Left colon (tissue), 2 donors: Measurements from ENCODE around the gene KRTAP10-5. TPM values are rescaled to one million over a fixed set of nuclear protein-coding genes. Genes with fewer than 3 reads are reported as not detected.
"Not testable (repeated sequence)": the region's sequence is repeated elsewhere in the genome, so short reads cannot be mapped to it uniquely, and the experiment has no call there.

Source experiments
- ATAC-seq: fragments of 200-7000 bp; cut with Tn5 transposase; one replicate; pipeline ENCODE4 v1.9.1; 2020; ENCODE audit warnings: mild to moderate bottlenecking, moderate library complexity
- DNase-seq, 2 donors: peaks; one replicate each; pipeline ENCODE4 v3.0.0-alpha.2; 2020
- intact Hi-C, 2 donors: fragments of 100-400 bp; cut with DNase I in 1 of 2; cut with micrococcal nuclease in 1 of 2; formaldehyde crosslinking; loops; one replicate each; pipeline versions ENCODE4 v1.11.2 to v1.14.0; 2022; cut with DNase I, micrococcal nuclease
- total RNA-seq, 2 donors: library from RNA; stranded (reverse); fragmentation: NEBNext Ultra II Directional; extraction: Animal tissue kit (Norgen Biotek cat#: 25700); gene quantifications; one replicate each; pipeline ENCODE4 v1.2.1, GENCODE V29; 2021
- donor health status: DM: no; HTN: no; CAD: no.
- donor health status: DM: yes; HTN: yes; CAD: no.

Gene KRTAP10-5
- total RNA-seq, 2 donors from 2014 or later = not detected

GRCh38 chr21:44594406-44594916 is 14.1 kb upstream of the KRTAP10-5 start:
- DNase-seq = no peak
- intact Hi-C loops = no loop called here
- no peak for ATAC-seq

DNA sequence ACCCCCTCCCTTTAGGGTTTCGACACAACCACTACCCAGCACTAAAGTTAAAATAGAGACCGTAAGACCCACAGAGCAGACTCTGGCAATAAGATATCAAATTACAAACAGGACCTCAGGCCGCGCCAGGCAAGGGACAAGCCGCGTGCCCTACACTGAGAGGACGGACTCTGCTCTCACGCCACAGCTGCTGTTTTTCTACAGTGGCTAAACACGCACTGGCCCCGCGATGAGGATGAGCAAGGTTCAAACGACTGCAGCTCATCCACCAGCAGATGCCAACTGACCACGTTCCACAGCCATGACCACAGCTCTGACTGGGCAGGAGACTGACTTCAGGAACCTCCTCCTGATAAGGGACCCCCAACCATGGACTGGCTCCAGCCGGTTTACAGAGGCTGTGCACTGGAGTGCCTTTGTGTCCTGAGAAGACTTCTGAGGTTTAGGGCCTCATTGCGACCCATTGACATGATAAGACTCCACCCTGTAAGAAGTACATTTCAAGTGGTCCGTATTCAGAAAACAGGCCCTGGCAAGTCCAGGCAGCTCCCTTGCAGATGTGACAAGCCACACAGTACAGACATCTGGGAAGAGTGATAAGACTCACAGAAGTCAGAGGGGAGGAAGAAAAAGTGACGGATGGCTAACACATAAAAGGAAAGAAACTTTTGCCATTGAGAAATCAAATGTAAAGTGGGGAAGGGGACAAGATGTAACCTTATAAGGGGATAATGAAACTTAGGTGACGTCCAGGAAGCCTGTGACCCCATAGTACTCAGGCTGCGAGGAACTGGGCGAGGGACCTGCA is 13.4 kb upstream of the KRTAP10-5 start:
- ATAC-seq (no peak), DNase-seq (no peak)
- intact Hi-C loops = no loop called here

DNA sequence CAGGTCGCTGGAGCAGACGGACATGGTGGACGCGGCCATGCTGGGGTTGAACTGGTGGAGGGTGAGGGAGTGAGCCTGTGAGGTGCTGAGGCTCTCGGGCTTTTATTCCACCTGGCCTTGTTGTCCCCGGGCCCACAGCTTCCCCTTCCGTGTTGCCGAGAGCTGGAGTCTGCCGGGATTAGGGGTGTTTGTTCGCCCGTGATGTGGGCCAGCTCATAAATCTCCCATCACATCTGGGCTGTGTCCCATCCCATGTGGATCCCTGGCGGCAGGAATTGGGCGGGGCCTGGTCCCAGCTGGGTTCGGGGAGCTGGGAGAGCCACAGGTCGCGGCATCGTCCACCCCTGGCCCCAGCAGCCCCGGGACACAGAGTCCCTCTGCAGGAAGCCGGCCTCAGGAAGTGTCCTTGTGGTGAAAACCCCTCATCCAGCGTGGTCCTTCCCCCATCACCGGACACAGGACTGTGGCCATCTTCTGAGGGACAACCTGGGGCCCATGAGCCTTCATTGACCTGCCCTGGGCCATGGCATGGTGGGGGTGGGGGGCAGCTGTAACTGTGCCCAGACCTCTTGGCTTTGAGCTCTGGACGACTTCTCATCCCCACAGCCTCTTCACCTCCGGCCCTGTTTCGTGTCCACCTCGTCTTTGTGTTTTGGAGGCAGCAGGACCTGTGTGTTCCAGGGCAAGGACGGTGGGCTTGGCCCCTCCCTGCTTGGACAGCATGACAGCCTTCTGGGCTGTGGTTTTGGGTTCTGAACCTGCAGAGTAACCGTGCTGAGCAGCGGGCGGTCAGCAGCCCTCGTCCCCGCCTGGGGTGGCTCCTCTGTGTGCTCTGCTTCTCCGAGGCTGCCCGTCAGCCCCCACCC is 12.3 kb upstream of the KRTAP10-5 start, which contains the start of gene KRTAP10-6:
TSS of gene KRTAP10-6 (minus strand) at position 60 of the 866 bp plus-strand sequence. CDS start at position 39, 21 bp downstream.
- ATAC-seq = no peak
- intact Hi-C loops = no loop called here
- no peak for DNase-seq

- intact Hi-C loops, ATAC-seq, DNase-seq: not testable (repeated sequence)
Measured at GRCh38 chr21:44591801-44592130, 11.4 kb upstream of the KRTAP10-5 start.

DNA sequence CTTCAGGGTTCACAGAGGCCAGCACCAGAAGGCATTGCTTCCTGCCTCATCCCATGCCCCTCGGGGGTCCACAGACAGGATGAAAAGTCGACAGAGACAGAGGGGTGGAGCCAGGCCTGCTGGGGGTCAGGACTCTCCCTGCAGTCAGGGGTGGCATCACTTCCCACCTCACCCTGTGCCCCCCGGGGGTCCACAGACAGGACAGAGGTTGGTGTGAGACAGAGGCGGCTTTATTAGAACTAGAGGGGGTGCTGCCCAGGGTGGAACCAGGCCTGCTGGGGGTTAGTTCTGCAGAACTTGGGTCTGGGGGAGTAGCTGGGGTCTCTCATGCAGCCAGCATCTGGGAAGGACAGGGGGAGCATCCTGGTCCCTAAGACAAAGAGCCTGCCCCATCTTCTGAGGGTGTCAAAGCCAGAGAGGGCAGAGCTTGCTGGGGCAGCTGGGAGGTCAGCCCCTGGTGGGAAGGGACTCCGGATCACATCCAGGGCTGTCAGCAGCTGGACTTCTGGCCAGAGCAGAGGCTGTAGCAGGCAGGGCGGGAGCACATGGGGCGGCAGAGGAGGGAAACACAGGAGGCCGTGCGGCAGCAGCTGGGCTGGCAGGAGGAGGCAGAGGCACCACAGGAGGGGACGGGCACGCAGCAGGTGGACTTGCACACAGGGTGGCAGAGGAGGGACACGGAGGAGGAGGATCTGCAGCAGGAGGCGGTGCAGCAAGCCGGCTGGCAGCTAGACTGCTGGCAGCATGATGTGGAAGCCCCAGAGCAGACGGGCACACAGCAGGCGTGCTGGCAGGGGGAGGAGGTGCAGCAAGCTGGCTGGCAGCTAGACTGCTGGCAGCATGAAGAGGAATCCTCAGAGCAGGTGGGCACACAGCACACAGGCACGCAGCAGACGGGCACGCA is 10.7 kb upstream of the KRTAP10-5 start:
- ATAC-seq, DNase-seq, intact Hi-C loops: not testable (repeated sequence)

DNA sequence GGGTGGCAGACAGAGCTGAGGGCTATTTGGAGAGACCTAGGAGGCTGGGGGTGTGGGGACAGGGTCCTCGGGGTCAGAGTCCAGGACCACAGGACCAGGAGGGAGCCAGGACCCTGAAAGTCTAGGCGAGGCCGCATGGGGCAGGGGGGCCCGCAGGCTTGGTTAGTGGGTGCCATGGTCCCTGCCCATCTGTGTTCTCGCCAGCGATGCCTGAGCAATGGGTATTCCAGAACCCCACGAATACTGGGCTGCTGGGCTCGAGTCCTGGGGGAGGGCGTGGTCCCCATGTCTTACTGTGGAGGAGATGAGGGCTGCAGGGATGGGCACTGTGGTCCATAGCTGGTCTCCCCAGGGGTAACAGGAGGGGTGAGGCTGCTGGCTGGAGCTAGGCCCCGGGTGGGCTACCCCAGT is 9.9 kb upstream of the KRTAP10-5 start:
- intact Hi-C loops = no loop called here
- DNase-seq = no peak
- ATAC-seq = no peak

DNA sequence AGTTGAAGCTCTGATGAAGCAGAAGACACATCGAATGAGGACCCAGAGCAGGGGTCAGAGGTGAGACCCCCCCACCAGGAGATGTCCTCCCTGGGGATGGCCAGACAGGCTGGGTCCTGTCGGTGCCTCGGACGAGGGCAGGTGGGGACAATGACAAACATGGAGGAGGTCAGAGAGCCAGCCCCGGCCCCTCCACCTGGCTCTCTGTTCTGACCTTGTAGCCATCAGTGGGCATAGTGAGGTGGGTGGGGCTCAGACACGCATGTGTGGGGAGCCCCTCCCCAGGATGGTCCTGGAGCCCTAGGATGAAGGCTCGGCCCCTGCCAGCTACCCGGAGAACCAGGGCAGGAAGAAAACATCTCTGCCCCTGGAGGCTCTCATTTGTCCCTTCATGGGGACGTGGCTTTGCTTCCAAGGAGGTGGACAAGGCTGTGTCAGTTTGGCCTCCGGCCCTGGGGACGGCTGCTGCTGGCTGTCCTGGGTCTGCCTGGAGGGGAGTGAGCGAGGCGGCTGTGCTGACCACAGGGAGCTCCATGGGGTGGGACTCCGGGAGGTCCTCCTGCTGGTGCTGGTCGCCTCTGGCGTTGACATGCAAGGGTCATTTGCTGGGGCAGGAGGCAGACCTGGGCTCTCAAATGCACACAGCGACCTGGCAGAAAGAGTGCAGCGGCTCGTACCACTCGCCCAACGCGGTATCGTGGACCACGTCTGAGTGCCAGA is 9.3 kb upstream of the KRTAP10-5 start:
- intact Hi-C loops = no loop called here
- ATAC-seq (no peak), DNase-seq (no peak)

DNA sequence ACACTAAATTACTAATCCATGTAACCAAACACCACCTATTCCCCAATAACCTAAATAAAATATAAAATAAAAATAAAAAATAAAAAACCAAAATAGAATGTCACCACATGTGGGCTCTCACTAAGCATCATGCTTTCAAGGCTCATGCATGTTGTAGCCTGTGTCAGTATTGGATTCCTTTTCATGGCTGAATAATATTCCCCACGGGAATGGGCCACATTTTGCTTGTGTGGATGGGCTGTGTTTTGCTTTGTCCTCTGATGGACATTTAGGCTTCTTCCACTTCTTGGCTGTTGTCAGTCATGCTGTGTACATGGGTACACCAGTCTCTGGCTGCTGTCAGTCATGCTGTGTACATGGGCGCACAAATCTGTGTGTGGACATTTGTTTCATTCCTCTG is 8.7 kb upstream of the KRTAP10-5 start:
- ATAC-seq (no peak), DNase-seq (no peak)
- intact Hi-C loops = no loop called here

DNA sequence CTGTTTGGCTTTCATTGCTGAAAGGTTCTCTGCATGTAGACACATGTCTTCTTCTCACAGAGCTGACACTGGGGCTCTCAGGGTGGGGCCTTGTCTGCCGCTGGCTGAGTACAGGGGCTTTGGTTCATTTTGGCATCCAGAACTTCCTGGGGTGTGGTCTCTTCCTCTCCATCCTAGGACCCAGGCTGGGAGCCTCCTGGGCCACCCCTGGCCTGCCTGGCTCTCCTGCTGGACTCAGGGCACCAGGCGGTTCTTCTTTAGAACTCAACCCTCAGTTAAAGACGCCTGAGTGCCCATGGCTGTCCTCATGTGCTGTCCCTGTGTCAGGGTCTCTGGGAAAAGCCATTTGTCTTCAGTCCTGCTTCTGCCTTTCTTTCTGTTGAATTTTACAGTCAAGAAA is 5.5 kb upstream of the KRTAP10-5 start:
- ATAC-seq (no peak), DNase-seq (no peak)
- intact Hi-C loops = no loop called here

DNA sequence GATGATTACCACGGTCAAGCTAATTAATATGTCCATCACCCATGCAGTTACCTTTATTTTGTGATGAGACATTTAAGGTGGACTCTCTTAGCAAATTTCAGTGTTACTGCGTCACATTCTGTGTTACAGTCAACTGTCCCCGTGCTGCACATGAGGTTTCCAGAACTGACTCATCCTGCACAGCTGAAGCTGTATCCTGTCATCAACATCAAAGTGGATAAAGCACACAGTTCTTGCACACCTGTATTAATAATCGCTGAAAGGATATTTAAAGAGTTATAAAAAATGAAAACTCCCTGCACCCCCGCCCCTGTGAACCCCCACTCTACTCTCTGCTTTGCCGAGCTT is 3.4 kb upstream of the KRTAP10-5 start:
- DNase-seq = no peak
- intact Hi-C loops = no loop called here
- no peak for ATAC-seq

- ATAC-seq = no peak
- intact Hi-C loops = no loop called here
- no peak for DNase-seq
Measured at GRCh38 chr21:44583089-44583799, 2.8 kb upstream of the KRTAP10-5 start.

DNA sequence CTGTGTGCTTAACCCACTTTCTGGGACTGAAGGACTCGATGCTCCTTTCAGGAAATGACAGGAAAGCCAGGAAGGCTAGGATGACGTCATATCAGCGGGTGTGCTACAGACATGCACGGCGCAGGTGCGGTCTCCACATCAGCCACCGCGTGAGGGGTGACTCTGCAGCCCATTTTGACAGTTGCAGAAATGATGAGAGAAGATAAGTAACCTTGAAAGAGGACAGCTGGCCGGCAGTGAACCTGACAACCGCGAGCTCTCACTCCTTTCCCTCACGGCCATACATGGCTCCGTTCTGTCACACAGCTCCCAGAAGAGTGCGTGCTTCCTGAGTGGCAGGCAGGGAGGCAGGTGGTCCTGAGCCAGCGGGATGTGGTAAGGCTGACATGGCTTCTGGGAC is 1.7 kb upstream of the KRTAP10-5 start:
- ATAC-seq = no peak
- DNase-seq = no peak
- intact Hi-C loops = no loop called here

GRCh38 chr21:44581158-44581557 is 754 bp upstream of the KRTAP10-5 start:
- no peak for DNase-seq
- ATAC-seq = no peak
- intact Hi-C loops = no loop called here

GRCh38 chr21:44579833-44580144 is 615 bp downstream of the KRTAP10-5 start:
- ATAC-seq (no peak), DNase-seq (no peak)
- intact Hi-C loops = no loop called here

- no peak for DNase-seq
- intact Hi-C loops = no loop called here
- ATAC-seq = no peak
Measured at GRCh38 chr21:44579056-44579832, 1.2 kb downstream of the KRTAP10-5 start.

- intact Hi-C loops = no loop called here
- DNase-seq (no peak), ATAC-seq (no peak)
Measured at GRCh38 chr21:44578371-44579055, 1.9 kb downstream of the KRTAP10-5 start.

DNA sequence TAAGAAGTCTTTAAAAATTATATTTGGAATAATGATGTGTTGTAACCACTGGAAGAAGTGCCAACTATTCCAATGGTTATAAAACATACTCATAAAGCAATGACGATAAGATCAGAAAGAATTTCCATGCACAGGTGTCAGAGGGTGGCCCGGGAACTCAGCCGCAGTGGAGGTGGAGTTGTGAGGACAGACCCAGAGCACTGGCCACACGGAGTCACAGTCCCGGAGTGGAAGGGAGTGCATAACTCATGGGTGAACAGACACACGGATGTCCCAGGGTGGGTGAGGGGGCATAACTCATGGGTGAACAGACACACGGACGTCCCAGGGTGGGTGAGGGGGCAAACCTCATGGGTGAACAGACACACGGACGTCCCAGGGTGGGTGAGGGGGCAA is 4.4 kb downstream of the KRTAP10-5 start:
- ATAC-seq (peak; percentile 37), DNase-seq (peak in 1 of 2 donors; percentile 24)
- intact Hi-C loops = no loop called here
